ENCODE measurements around the gene B3GAT3. TPM values are rescaled to one million over a fixed set of nuclear protein-coding genes. Genes with fewer than 3 reads are reported as not detected.

Gene B3GAT3
- total RNA-seq, 4 donors from 2014 or later: 29.9 to 54.1 (median 40.6) TPM

DNA sequence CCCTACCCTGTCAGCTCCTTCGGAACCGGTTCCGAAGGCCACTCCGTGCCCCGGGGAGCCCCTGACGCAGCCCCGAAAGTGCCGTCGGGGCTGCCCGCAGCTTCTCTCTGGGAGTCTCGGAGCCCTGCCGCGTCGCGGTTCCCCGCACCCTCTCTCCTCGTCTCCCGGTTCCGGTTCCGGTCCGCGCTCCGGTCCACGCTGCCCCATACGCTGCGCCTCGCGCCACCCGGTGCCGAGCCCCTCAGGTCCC lies 20.7 kb downstream of the B3GAT3 start:
- peak in 1 of 2 donors; percentile 88 for DNase-seq (ENCODE audit: low spot score in 2 of 2)
- TF ChIP-seq, protein P1, sequence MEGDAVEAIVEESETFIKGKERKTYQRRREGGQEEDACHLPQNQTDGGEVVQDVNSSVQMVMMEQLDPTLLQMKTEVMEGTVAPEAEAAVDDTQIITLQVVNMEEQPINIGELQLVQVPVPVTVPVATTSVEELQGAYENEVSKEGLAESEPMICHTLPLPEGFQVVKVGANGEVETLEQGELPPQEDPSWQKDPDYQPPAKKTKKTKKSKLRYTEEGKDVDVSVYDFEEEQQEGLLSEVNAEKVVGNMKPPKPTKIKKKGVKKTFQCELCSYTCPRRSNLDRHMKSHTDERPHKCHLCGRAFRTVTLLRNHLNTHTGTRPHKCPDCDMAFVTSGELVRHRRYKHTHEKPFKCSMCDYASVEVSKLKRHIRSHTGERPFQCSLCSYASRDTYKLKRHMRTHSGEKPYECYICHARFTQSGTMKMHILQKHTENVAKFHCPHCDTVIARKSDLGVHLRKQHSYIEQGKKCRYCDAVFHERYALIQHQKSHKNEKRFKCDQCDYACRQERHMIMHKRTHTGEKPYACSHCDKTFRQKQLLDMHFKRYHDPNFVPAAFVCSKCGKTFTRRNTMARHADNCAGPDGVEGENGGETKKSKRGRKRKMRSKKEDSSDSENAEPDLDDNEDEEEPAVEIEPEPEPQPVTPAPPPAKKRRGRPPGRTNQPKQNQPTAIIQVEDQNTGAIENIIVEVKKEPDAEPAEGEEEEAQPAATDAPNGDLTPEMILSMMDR (IDR thresholded peaks at IDR 0.05): no peak
- no peak for TF ChIP-seq POLR2AphosphoS5 (IDR thresholded peaks at IDR 0.05)
- no peak for TF ChIP-seq EP300 (IDR thresholded peaks at IDR 0.05)
- no peak for TF ChIP-seq POLR2A (IDR thresholded peaks at IDR 0.05)
- no CpG with 5 or more reads among the region's 30 CpGs for WGBS
- H3K27me3 ChIP-seq: no peaks in the 10 kb centered on the region
- H3K27ac ChIP-seq: peak overlapping the region; percentile 99
- H3K4me1 ChIP-seq: peaks cover 55% of the 10 kb centered on the region
- H3K9me3 ChIP-seq: no peaks in the 10 kb centered on the region
- peak overlapping the region; percentile 100 for H3K4me3 ChIP-seq
- peaks cover 37% of the 10 kb centered on the region for H3K36me3 ChIP-seq

DNA sequence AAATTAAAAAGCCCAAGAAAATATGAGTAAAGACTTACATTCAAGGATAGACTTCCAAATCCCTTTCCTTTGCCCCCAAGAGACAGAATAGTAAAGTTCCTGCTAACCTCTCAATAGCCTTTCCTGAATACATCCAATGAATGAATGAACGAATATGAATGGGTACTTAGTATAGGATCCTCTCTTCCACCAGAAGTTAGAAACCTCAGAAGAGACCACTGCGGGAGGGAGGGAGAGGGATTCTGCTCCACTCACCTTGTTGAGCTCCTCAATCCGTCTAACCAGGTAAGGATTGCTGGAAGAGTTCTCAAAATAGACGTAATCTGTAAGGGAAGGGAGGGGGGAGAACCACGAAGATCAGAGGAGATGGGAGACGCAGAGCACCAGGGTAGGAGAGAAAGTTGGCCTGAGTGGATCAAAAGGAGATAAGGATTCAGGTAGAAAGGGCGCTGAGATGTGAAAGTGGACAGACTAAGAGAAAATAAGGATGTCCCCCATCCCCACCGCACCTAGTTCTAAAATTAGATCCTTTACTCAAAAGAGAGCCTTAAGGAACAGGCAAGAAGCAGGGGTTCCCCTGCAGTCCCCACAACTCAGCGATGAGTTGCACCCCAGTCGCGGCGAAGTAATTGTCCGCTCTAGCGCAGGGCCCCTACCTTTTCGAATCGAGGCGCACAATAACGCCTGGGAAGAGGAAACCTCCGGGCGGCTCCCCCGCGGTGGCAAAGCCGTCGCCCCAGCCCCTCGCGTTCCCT lies 21.2 kb downstream of the B3GAT3 start:
- DNase-seq (ENCODE audit: low spot score in 2 of 2): no peak
- peaks cover 38% of the 10 kb centered on the region for H3K36me3 ChIP-seq

DNA sequence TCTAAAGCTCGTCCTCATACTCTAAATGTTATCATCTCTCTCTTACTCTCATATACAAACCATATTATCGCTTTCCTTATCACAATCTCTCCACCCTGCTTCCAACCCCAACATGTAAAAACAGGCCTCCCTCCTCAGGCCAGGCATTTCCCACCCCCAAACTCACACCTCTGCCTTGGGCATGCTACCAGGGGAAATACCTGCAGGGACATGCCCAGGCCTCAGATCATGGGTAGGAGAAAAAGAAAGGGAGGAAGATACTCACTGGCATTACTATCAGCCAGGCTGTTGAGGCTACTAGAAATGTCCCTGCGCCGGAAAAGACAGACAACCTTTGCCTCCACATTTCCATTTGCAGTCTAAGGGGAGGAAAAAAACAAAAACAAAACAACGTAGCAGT lies 21.9 kb downstream of the B3GAT3 start:
- peak overlapping the region; percentile 100 for H3K4me3 ChIP-seq
- H3K9me3 ChIP-seq: no peaks in the 10 kb centered on the region
- WGBS: 19% methylated on average over 5 of the region's 5 CpGs
- H3K4me1 ChIP-seq: peaks cover 55% of the 10 kb centered on the region
- TF ChIP-seq POLR2A (IDR thresholded peaks at IDR 0.05) (no peak), EP300 (IDR thresholded peaks at IDR 0.05) (no peak), POLR2AphosphoS5 (IDR thresholded peaks at IDR 0.05) (peak in 1 of 3 donors; percentile 67)
- TF ChIP-seq, protein P1 (IDR thresholded peaks at IDR 0.05): no peak
- H3K27me3 ChIP-seq: no peaks in the 10 kb centered on the region
- no peak for DNase-seq (ENCODE audit: low spot score in 2 of 2)
- H3K27ac ChIP-seq: peak overlapping the region; percentile 99
- H3K36me3 ChIP-seq: peaks cover 38% of the 10 kb centered on the region

More for the DNA sequence above, 21.2 kb downstream of the B3GAT3 start:
- TF ChIP-seq EP300 (IDR thresholded peaks at IDR 0.05) (no peak), POLR2A (IDR thresholded peaks at IDR 0.05) (no peak), POLR2AphosphoS5 (IDR thresholded peaks at IDR 0.05) (no peak)
- TF ChIP-seq, protein P1 (IDR thresholded peaks at IDR 0.05): no peak
- H3K27ac ChIP-seq: peak overlapping the region; percentile 99
- H3K9me3 ChIP-seq: no peaks in the 10 kb centered on the region
- WGBS: under 1% methylated on average over 20 of the region's 26 CpGs
- H3K27me3 ChIP-seq: no peaks in the 10 kb centered on the region
- peak overlapping the region; percentile 100 for H3K4me3 ChIP-seq
- H3K4me1 ChIP-seq: peaks cover 55% of the 10 kb centered on the region

DNA sequence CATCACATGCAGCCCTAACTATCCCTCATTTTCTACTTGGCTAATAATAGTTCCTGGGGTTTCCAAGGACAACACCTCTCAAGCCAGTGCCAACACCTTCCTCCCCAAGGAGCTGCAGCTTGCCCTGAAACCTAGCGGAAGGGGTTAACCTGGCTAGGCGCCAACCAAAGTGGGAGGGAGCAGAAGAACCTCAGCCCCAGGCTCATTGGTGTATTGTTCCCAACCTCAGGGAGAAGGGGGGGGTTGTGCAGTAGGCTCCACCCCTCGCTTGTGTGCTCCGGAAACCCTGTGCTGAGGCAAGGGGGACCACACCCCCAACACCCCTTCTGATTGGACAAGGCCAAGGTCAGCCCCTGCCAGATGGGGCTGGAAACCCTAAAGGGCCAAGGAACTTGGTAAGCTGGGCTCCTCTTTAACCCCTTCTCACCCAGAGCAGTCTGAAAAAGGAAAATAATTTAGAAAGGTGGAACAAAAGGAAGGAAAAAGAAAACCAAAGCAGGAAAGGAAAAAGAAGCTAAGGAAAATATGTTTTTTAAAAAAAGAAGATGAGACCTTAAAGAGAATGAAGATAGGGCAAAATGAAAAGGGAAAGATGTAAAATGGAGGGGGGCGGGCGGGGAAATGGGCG lies 22.6 kb downstream of the B3GAT3 start:
- Histone ChIP-seq H3K4me3 (peak overlapping the region; percentile 100), H3K4me1 (peaks cover 55% of the 10 kb centered on the region), H3K36me3 (peaks cover 42% of the 10 kb centered on the region), H3K27me3 (no peaks in the 10 kb centered on the region), H3K27ac (peak overlapping the region; percentile 67), H3K9me3 (no peaks in the 10 kb centered on the region)
- 16% methylated on average over 7 of the region's 7 CpGs for WGBS
- peak in 2 of 3 donors; percentile 71 to 86 for TF ChIP-seq POLR2AphosphoS5 (IDR thresholded peaks at IDR 0.05)
- TF ChIP-seq, protein P1 (IDR thresholded peaks at IDR 0.05): no peak
- peak; percentile 98 for DNase-seq (ENCODE audit: low spot score in 2 of 2)

DNA sequence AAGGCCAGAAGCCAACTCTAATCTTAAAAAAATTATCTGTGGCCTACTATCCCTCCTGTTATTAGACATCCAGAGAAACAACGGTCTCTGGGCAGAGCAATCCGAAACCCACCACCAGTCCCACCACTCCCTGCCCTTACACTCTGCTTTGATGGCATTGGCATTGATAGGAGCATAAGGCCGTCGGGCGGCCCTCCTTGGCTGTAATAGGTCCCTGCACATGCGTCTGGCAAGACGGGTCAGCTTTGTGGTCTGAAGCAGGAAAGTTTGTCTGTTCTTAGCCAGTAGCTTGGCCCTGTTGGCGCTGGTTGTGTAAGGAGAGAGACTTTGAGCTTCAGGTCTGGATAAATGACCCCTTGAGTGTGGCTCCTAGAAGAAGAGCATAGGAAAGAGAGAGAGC lies 26.7 kb downstream of the B3GAT3 start:
- H3K27ac ChIP-seq: no peak overlapping the region
- H3K9me3 ChIP-seq: no peaks in the 10 kb centered on the region
- no peaks in the 10 kb centered on the region for H3K27me3 ChIP-seq
- H3K4me1 ChIP-seq: peaks cover 55% of the 10 kb centered on the region
- H3K36me3 ChIP-seq: peaks cover 50% of the 10 kb centered on the region
- H3K4me3 ChIP-seq: no peak overlapping the region
- 91% methylated on average over 8 of the region's 8 CpGs for WGBS
- TF ChIP-seq, protein P1 (IDR thresholded peaks at IDR 0.05): no peak
- TF ChIP-seq POLR2AphosphoS5 (IDR thresholded peaks at IDR 0.05) (no peak), EP300 (IDR thresholded peaks at IDR 0.05) (no peak), POLR2A (IDR thresholded peaks at IDR 0.05) (no peak)
- no peak for DNase-seq (ENCODE audit: low spot score in 2 of 2)

All from suprapubic skin (tissue), 4 donors.